ENCODE results near the gene NNT. TPM values are rescaled to one million over a fixed set of nuclear protein-coding genes. Genes with fewer than 3 reads are reported as not detected.

NNT gene
- polyA plus RNA-seq, 1 donor (not counting 4 experiments of a cell fraction or from before 2014, with no cell fraction given), result 23.3 TPM

GRCh38 chr5:43683884-43684471, 81.0 kb downstream of the NNT start:
- Histone ChIP-seq H4K20me1 (ENCODE audit: control insufficient read depth, extremely low read depth, insufficient read depth, low read length) (no peaks in the 10 kb centered on the region), H3K36me3 (ENCODE audit: control insufficient read depth in 2 of 2, extremely low read depth in 1 of 2, insufficient read depth in 2 of 2, low read length in 2 of 2) (no peaks in the 10 kb centered on the region), H2AFZ (ENCODE audit: control insufficient read depth, low read length) (no peak overlapping the region), H3K4me2 (ENCODE audit: control insufficient read depth, extremely low read depth, insufficient read depth, low read depth, low read length) (no peak overlapping the region), H3K9me1 (ENCODE audit: control insufficient read depth, extremely low read depth, insufficient read depth, low read length) (no peaks in the 10 kb centered on the region), H3K9me3 (ENCODE audit: control insufficient read depth, low read depth, low read length) (no peaks in the 10 kb centered on the region), H3K27me3 (ENCODE audit: control insufficient read depth, extremely low read depth, insufficient read depth, low read length) (no peaks in the 10 kb centered on the region), H3K4me1 (ENCODE audit: control insufficient read depth, extremely low read depth, insufficient read depth, low read length) (no peaks in the 10 kb centered on the region), H3K27ac (ENCODE audit: control insufficient read depth, insufficient read depth, low read length) (no peak overlapping the region), H3K4me3 (ENCODE audit: control insufficient read depth in 2 of 3, extremely low read depth in 1 of 3, insufficient read depth in 2 of 3, low read depth in 1 of 3, low read length in 3 of 3) (no peak overlapping the region), H3K79me2 (ENCODE audit: control insufficient read depth, insufficient read depth, low read length) (no peaks in the 10 kb centered on the region), H3K9ac (ENCODE audit: control insufficient read depth, extremely low read depth, insufficient read depth, low read length) (no peak overlapping the region)
- no peak for DNase-seq (ENCODE audit: low read depth, low spot score)
- TF ChIP-seq CTCF (optimal IDR thresholded peaks at IDR 0.05 in 1 of 3, IDR thresholded peaks at IDR 0.05 in 1 of 3, conservative IDR thresholded peaks at IDR 0.05 in 1 of 3; ENCODE audit: extremely low read depth in 1 of 3, insufficient read depth in 2 of 3, low read length in 3 of 3) (no peak), EZH2 (IDR thresholded peaks at IDR 0.05; ENCODE audit: low read length) (no peak)
- no peak for FAIRE-seq
- dilution Hi-C loops (cut with MboI; ENCODE audit: extremely low pct_ligation_motif_present, low sequenced_read_pairs), result no loop called here

DNA sequence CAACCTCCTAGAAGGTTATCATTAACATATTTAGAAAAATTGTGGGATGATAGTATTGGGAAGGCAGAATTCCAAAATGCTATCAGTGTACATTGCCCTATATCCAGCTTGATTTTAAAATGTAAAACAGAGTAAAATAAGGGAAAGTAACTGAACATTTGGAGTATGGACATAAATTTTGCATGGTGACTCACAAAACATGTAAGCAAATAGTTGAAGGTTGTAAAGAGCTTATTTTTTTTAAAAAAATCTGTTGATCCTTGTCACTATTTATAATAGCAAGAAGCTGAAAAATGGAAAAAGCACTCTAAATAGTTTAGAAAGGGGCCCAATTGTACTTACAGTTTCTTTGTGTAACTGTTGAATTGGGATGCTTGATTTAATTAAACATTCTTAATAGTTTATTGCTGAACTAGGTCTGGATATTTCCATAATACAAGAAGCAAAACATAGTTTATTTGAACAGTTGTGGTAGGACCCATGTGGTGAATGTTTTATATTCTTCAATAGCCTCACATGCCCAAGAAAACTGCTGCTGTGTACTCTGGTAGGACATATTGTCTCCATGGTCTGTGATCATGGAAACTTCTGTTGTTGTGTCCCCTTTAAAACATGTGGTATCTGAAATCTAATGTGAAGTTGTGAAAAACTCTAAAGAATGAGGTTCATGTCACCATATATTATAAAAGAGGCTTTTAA, 82.4 kb downstream of the NNT start:
- H3K36me3 ChIP-seq (ENCODE audit: control insufficient read depth in 2 of 2, extremely low read depth in 1 of 2, insufficient read depth in 2 of 2, low read length in 2 of 2), result no peaks in the 10 kb centered on the region
- FAIRE-seq, result no peak
- H3K79me2 ChIP-seq (ENCODE audit: control insufficient read depth, insufficient read depth, low read length), result no peaks in the 10 kb centered on the region
- H2AFZ ChIP-seq (ENCODE audit: control insufficient read depth, low read length), result no peak overlapping the region
- no peak overlapping the region for H3K27ac ChIP-seq (ENCODE audit: control insufficient read depth, insufficient read depth, low read length)
- H3K4me2 ChIP-seq (ENCODE audit: control insufficient read depth, extremely low read depth, insufficient read depth, low read depth, low read length), result no peak overlapping the region
- H3K9ac ChIP-seq (ENCODE audit: control insufficient read depth, extremely low read depth, insufficient read depth, low read length), result no peak overlapping the region
- no peak for TF ChIP-seq CTCF (optimal IDR thresholded peaks at IDR 0.05 in 1 of 3, IDR thresholded peaks at IDR 0.05 in 1 of 3, conservative IDR thresholded peaks at IDR 0.05 in 1 of 3; ENCODE audit: extremely low read depth in 1 of 3, insufficient read depth in 2 of 3, low read length in 3 of 3)
- TF ChIP-seq EZH2 (IDR thresholded peaks at IDR 0.05; ENCODE audit: low read length), result no peak
- H3K4me3 ChIP-seq (ENCODE audit: control insufficient read depth in 2 of 3, extremely low read depth in 1 of 3, insufficient read depth in 2 of 3, low read depth in 1 of 3, low read length in 3 of 3), result no peak overlapping the region
- H4K20me1 ChIP-seq (ENCODE audit: control insufficient read depth, extremely low read depth, insufficient read depth, low read length), result no peaks in the 10 kb centered on the region
- no peaks in the 10 kb centered on the region for H3K27me3 ChIP-seq (ENCODE audit: control insufficient read depth, extremely low read depth, insufficient read depth, low read length)
- no peaks in the 10 kb centered on the region for H3K4me1 ChIP-seq (ENCODE audit: control insufficient read depth, extremely low read depth, insufficient read depth, low read length)
- H3K9me1 ChIP-seq (ENCODE audit: control insufficient read depth, extremely low read depth, insufficient read depth, low read length), result no peaks in the 10 kb centered on the region
- DNase-seq (ENCODE audit: low read depth, low spot score), result no peak
- dilution Hi-C loops (cut with MboI; ENCODE audit: extremely low pct_ligation_motif_present, low sequenced_read_pairs), result no loop called here
- no peaks in the 10 kb centered on the region for H3K9me3 ChIP-seq (ENCODE audit: control insufficient read depth, low read depth, low read length)

Data from keratinocyte (primary cell).